ENCODE measurements around the gene ABCC9.

The ABCC9 gene

GRCh38 chr12:21837847-21838246 is 103.4 kb downstream of the ABCC9 start:
- TF ChIP-seq CTCF (conservative IDR thresholded peaks at IDR 0.05; ENCODE audit: low read length): no peak

GRCh38 chr12:21831791-21832344 is 109.4 kb downstream of the ABCC9 start:
- H3K4me3 ChIP-seq (ENCODE audit: low read length): no peak overlapping the region
- peak; percentile 57 for DNase-seq (ENCODE audit: low read depth)
- TF ChIP-seq CTCF (conservative IDR thresholded peaks at IDR 0.05; ENCODE audit: low read length): no peak

More at GRCh38 chr12:21837847-21838246, 103.4 kb downstream of the ABCC9 start:
- H3K4me3 ChIP-seq (ENCODE audit: low read length): no peak overlapping the region
- DNase-seq (ENCODE audit: low read depth): no peak

GRCh38 chr12:21828779-21829178 is 112.4 kb downstream of the ABCC9 start:
- peak; percentile 68 for DNase-seq (ENCODE audit: low read depth)

GRCh38 chr12:21828136-21828775 is 113.0 kb downstream of the ABCC9 start:
- H3K4me3 ChIP-seq (ENCODE audit: low read length): no peak overlapping the region
- no peak for TF ChIP-seq CTCF (conservative IDR thresholded peaks at IDR 0.05; ENCODE audit: low read length)
- peak; percentile 48 for DNase-seq (ENCODE audit: low read depth)

More at GRCh38 chr12:21828779-21829178, 112.4 kb downstream of the ABCC9 start:
- no peak overlapping the region for H3K4me3 ChIP-seq (ENCODE audit: low read length)
- TF ChIP-seq CTCF (conservative IDR thresholded peaks at IDR 0.05; ENCODE audit: low read length): no peak

GRCh38 chr12:21827083-21827482 is 114.1 kb downstream of the ABCC9 start:
- no peak for TF ChIP-seq CTCF (conservative IDR thresholded peaks at IDR 0.05; ENCODE audit: low read length)
- DNase-seq (ENCODE audit: low read depth): no peak
- H3K4me3 ChIP-seq (ENCODE audit: low read length): no peak overlapping the region

- no peak for DNase-seq (ENCODE audit: low read depth)
- TF ChIP-seq CTCF (conservative IDR thresholded peaks at IDR 0.05; ENCODE audit: low read length): no peak
- no peak overlapping the region for H3K4me3 ChIP-seq (ENCODE audit: low read length)
These were observed 114.7 kb downstream of the ABCC9 start for GRCh38 chr12:21826618-21826910.

GRCh38 chr12:21825886-21826617 is 115.2 kb downstream of the ABCC9 start:
- TF ChIP-seq CTCF (conservative IDR thresholded peaks at IDR 0.05; ENCODE audit: low read length): no peak
- no peak for DNase-seq (ENCODE audit: low read depth)
- no peak overlapping the region for H3K4me3 ChIP-seq (ENCODE audit: low read length)
